HG03521 (cell line): ENCODE results near the gene USP48.
A peak's percentile ranks its signal among the peaks of the same experiment; 100 is the strongest.
"Not testable (repeated sequence)": the region's sequence is repeated elsewhere in the genome, so short reads cannot be mapped to it uniquely, and the experiment has no call there.

Experiments used
- ATAC-seq: cut with Tn5 transposase; IDR thresholded peaks from one replicate; pipeline ENCODE4 v1.9.1; 2021; ENCODE audit warnings: mild to moderate bottlenecking, moderate library complexity; ENCODE audit not compliant: unreplicated experiment

Gene USP48, protein sequence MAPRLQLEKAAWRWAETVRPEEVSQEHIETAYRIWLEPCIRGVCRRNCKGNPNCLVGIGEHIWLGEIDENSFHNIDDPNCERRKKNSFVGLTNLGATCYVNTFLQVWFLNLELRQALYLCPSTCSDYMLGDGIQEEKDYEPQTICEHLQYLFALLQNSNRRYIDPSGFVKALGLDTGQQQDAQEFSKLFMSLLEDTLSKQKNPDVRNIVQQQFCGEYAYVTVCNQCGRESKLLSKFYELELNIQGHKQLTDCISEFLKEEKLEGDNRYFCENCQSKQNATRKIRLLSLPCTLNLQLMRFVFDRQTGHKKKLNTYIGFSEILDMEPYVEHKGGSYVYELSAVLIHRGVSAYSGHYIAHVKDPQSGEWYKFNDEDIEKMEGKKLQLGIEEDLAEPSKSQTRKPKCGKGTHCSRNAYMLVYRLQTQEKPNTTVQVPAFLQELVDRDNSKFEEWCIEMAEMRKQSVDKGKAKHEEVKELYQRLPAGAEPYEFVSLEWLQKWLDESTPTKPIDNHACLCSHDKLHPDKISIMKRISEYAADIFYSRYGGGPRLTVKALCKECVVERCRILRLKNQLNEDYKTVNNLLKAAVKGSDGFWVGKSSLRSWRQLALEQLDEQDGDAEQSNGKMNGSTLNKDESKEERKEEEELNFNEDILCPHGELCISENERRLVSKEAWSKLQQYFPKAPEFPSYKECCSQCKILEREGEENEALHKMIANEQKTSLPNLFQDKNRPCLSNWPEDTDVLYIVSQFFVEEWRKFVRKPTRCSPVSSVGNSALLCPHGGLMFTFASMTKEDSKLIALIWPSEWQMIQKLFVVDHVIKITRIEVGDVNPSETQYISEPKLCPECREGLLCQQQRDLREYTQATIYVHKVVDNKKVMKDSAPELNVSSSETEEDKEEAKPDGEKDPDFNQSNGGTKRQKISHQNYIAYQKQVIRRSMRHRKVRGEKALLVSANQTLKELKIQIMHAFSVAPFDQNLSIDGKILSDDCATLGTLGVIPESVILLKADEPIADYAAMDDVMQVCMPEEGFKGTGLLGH

DNA sequence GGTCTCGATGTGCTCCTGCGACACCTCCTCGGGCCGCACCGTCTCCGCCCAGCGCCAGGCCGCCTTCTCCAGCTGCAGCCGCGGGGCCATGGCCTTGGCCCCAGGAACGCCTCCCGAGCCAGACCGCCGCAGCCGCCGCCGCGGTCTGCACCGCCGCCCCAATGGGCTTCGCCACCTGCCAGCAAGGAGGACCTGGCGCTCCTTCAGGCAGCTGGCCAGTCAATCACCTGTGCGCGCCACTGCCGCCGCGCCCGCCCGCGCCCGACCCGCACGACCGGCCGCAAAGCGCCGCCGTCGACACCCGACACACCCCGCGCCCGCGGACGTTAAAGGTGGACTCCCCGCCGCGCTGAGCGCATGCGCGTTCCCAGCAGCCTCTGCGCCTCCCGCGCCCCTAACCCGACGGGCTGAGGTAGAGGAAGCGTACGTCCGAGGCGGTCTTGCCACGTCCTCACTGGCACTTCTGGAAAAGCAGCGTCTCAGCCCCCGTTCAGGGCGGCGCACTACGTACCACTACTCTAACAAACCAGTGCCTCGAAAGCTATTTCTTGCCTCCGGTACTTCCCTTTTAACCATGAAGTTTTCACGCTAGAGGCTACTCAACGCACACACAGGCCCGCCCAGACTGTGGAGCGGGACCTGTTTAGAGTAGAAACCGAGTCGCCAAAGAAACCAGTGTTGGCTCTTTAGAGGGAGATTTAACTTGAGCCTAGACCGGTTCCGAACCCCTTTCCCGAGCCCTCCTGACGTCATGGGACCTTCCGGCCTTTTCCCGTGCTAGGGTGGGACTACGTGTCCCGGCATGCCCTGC, at the start of gene USP48:
Gene USP48 (minus strand): TSS at position 282 of the 811 bp plus-strand sequence. CDS start 192 bp downstream, at position 90.
- peak; percentile 71 for ATAC-seq

DNA sequence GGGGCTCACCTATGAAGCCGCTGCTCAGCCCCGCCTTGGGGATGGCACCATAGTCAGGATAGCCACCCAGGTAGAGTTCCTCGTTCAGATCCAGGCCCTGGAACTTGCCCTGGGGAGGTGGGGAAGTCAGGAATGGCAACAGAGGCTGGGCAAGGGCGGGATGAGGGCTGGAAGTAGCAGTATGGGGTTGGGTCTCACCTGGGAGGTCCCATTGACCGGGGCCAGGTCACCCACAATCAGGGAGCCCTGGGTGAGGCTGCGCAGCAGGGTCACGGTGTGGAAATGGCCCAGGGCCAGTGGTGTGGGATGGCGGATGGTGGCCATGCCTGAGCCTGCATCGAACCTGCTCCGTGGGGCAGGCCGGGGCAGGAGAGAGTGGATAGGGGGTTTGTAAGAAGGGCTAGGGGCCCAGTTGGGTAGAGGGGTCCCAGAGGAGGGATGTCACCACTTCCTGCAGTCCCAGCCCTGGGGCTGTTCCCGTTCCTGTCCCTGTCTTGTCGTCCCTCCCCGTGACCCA, 48.6 kb upstream of the USP48 start:
- ATAC-seq, result no peak

GRCh38 chr1:21830792-21831453, 48.0 kb upstream of the USP48 start:
- no peak for ATAC-seq

DNA sequence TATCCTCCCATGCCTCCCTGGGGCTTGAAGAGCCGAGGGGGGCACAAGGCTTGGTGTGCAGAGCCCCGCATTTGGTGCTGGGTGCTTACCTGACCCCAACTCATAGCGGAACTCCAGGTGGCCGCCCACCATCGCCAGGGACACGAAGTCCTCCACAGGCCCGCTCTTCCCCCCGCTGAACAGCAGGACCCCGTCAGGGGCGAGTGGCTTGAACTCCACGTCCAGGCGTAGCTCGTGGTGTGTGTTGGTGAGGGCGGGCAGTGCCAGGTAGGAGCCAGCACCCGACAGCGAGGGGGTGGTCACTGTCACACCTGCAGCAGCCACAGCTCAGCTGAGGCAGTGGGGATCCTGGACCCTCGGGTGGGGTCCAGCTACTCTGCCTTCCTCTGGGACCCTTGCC, 46.3 kb upstream of the USP48 start:
- ATAC-seq, result no peak

DNA sequence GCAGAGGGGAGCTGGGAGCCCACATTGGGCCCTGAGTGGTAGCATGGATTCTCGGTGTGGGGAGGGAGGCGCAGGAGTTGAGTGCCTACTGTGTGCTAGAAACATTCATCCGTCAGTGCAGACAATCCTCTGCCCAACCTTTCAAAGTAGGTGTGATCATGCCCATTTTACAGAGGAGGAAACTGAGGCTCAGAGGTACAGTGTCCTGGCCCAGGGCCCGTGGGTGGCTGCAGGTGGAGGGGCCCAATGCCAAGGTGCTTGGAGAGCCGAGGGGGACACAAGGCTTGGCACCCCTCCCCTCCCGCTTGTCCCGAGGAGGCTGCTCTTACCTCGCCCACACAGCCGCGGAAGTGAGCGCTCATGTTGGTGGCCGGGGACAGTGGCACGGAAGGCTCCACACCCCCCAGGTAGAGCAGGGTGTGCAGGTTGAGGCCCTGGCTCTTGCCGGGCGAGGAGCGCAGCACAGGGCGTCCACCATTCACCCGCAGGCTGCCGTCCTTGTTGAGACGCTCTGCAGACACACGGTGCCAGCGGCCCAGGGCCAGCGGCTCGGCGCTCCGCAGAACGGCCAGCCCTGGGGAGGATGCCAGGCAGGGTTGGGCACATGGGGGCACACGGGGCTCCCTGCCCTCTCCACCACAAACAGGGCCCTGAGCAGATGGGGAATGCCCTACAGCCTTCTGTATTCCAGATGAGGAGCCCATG, 45.7 kb upstream of the USP48 start:
- ATAC-seq, result no peak

DNA sequence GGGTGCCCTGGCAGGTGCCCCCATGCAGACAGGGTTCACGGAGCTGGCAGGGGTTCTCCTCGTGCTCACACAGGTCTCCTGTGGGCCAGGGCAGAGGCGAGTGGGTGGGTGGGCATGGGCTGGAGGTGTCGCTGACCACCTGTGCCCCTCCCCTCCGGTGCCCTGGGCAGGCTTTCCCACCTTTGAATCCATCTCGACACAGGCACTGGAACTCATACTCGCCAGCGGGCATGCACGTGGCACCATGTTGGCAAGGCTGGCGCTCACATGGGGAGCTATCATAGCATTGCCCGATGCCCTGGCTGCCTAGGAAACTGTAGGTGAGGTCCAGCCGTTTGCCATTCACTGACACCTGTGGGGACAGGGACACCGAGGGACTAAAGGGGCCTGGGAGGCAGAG, 45.1 kb upstream of the USP48 start:
- no peak for ATAC-seq

DNA sequence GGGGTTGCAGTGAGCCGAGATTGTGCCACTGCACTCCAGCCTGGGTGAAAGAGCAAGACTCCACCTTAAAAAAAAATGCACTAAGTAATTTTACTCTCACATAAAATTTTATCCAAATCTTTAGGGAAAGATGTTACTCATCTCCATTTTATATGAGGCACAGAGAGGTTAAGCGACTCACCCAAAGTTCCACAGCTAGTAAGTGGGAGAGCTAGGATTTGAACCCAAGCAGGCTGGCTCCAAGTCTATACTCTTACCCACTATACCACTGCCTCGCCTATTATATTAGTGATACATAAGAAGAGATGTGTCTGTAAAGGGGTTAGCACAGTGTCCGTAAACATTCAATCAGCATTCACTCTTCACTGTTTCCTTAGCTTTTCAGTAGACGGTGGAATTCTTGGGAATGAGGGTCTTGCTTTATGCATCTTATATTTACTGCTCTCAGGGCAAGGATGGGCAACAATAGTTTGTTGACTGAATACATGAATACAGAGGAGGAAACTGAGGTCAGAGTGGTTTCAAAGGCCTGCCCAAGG, 44.3 kb upstream of the USP48 start:
- no peak for ATAC-seq

GRCh38 chr1:21826694-21827093, 43.7 kb upstream of the USP48 start:
- not testable (repeated sequence) for ATAC-seq

DNA sequence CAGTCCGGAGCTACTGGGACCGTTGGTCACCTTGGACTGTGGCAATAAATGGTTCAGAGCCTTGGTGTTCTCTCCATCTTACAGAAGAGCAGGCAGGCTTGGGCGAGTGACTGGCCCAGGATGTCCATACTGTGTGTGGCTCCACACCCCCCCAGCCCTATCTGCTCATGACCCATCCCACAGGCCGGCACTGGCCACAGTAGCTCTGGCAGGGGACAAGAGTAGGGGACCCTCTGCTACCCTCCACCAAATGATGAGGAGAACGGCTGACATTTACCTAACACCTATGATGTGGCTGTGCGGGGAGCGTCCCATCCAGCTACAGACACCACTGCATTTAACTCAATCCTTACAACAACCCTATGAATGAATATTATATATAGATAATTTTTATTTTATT, 42.4 kb upstream of the USP48 start:
- no peak for ATAC-seq

DNA sequence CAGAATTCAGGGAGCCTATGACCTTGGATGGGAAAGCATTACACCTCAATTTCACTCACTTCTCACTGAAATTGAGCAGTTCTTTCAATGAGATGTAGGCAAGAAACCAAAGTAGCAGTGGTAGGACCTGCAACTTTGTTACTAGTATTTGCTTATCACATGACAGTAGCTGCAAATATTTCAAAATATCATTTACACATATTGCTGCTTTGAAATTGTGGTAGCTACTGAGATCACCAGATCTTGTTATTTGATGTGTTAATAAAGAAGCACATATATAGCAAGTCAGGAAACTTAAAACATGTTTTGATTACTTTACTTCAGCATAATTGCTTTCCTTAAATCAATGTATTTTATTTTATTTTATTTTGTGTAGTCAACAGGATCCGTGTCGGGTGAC, 42.0 kb upstream of the USP48 start:
- no peak for ATAC-seq

DNA sequence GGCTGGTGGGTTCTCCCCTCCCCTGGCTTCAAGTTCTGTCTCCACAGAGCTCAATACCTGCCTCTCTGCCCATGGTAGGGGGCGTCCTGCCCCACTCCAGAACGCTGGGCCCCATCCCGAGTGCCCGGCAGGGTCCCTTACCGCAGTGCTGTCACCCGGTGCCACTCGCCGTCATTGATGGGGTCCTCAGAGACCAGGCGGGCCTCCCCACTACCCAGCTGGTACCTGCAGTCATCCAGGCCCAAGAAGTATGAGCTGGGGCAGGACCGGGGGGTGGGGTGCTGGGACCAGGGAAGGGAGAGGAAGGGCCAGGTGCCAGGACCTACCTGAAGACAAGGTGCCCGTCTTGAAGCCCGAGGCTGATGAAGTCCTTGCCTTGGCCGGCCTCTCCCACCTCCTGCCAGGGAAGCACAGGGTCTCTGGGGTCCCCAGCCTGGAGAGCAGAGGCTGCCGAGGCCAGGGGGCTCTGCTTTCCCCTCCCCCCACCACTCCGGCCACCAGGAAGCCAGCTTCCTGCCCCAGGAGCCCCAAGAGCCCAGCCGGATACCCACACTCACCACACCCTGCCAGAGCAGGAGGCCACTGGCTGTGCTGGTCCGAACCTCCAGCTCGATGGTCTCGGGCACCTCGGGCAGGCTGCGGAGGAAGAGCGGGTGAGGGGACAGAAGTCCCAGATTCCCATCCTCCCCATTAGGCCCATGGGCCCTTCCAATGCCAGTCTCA, 41.2 kb upstream of the USP48 start:
- no peak for ATAC-seq

DNA sequence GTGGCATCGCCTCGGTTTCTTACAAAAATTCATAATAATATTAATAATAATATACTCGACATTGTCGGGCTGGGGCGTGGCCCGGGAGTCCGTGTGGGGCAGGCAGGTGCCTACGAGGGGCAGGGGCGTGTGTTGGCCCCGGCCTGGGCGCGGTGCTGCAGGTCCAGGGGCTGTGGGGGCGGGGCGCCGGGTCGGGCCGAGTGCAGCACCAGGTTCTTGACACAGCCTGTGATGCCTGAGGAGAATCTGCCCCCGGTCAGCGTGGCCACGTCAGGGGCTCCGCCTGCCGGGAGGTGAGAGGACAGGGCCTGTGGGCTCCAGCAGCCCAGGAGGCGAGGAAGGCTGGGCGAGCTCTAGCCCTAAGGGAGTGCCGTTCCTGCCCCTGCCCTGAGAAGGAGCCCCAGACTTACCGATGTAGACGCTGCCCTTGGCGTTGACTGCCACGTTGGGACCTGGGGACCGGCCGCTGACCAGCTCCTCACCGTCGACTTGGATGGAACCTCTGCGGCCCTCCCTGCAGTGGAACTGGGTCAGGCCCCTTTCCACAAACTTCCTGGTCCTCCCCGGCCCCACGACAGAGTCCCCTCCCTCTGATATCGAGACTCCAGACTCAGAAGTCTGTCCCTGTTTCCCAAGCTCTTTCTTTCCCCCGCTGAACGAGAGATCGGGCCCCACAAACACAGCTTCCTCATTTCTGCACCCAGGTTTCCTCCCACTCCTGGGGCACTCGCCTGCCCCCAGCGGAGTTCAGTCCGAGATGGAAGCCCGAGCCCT, 40.4 kb upstream of the USP48 start:
- ATAC-seq, result no peak

DNA sequence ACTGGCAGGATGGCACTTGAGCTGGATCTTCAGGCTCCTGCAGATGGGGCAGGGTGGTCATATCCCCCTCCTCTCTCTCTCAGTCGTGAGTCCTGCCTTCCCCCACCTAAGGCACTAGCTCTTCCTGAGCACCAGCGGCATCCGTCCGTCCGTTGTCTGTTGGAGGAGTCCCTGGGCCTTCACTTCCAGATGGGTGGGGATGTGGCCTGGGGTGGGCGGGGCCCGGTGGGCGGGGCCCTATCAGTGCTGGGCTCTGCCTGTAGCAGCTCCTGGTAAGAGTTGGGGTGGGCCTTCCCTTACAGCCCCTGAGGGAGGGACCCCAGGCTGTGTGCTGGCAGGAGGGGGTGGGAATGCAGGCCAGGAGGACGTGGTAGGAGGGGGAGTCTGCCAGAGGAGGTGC, 39.4 kb upstream of the USP48 start:
- no peak for ATAC-seq

DNA sequence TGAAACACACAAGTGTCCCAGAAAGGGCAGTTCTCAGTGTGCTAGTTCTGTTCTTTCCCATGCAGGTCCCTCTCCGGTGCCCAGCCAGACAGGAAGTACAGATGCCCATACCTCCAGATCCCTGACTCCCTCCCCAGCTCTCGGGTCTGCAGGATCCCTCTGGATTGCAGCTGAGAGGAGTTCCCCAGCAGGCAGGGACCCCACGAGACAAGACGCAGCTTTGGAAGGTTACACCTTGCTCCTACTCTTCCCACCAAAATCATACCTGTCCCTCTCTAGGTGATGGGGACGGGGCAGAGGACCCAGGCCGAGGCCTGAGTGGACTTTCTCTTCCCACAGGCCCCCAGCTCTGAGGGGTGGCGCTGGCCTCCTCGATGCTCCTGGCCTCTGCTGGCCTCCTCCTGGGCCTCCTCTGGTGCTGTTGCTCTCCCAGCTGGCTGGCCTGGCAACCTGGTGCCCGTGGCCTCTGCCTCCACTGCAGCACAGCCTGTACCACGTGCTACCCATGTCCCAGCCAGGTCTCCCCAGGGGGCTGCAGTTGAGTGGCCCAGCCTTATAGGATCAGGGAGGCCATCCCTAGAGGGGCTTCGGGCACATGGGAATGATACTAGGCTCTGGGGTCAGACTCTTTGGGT, 38.6 kb upstream of the USP48 start:
- no peak for ATAC-seq

DNA sequence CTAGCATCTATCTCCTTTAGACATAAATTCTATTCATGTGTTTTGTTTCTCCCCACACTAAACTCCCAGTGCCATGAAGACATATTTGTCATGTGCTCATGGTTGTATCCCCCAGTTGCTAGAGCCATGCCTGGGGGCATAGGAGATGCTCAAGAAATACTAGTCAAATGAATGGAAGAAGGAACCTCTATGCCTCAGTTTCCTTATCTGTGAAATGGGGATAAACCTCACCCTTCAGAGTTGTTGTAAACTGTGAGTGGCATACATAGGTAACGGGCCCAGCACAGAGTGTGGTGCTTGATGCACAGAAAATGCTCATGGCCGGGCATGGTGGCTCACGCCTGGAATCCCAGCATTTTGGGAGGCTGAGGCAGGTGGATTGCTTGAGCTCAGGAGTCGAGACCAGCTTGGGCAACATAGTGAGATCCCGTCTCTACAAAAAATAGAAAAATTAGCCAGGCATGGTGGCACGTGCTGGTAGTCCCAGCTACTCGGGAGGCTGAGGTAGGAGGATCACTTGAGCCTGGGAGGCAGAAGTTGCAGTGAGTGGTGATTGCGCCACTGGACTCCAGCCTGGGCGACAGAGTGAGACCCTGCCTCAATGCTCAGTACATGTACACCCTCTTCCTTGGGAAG, 37.8 kb upstream of the USP48 start:
- ATAC-seq, result no peak

- no peak for ATAC-seq
Measured at GRCh38 chr1:21818656-21819055, 35.7 kb upstream of the USP48 start.
